KMS-11 (cell line): ENCODE measurements around the gene LAMB4.

Experiments
- H2AFZ ChIP-seq: fragments of 200-600 bp; sonication (generic); 2 replicates; pipeline ENCODE4 v1.6.1; 2016; ENCODE audit warnings: antibody characterized with exemption, mixed run types, low read depth
- H3K27ac ChIP-seq: fragments of 200-600 bp; sonication (generic); 2 replicates; pipeline ENCODE4 v1.6.1; 2016; ENCODE audit warnings: mild to moderate bottlenecking, mixed run types
- H3K27me3 ChIP-seq: fragments of 200-600 bp; sonication (generic); 2 replicates; pipeline ENCODE4 v1.6.1; 2017; ENCODE audit warnings: mild to moderate bottlenecking, low read depth, mixed run types, moderate library complexity; ENCODE audit not compliant: insufficient read depth
- H3K36me3 ChIP-seq: fragments of 200-600 bp; sonication (generic); 2 replicates; pipeline ENCODE4 v1.6.1; 2017; ENCODE audit warnings: mild to moderate bottlenecking, mixed run types; ENCODE audit not compliant: insufficient read depth
- H3K4me1 ChIP-seq: fragments of 200-600 bp; sonication (generic); 2 replicates; pipeline ENCODE4 v1.6.1; 2016; ENCODE audit warnings: mild to moderate bottlenecking, low read depth, mixed run types; ENCODE audit not compliant: poor library complexity, severe bottlenecking
- H3K4me2 ChIP-seq: fragments of 200-600 bp; sonication (generic); 2 replicates; pipeline ENCODE4 v1.7.0; 2016; ENCODE audit warnings: mild to moderate bottlenecking, mixed run types
- H3K4me3 ChIP-seq: fragments of 200-600 bp; sonication (generic); IDR thresholded peaks from 2 replicates; pipeline ENCODE4 v1.6.1; 2017; ENCODE audit warnings: low read depth, low read length, mixed read lengths; ENCODE audit not compliant: insufficient read depth
- H3K79me2 ChIP-seq: fragments of 200-600 bp; sonication (generic); 2 replicates; pipeline ENCODE4 v1.6.1; 2016; ENCODE audit warnings: low read depth, mixed run types; ENCODE audit not compliant: insufficient read depth
- H3K9ac ChIP-seq: fragments of 200-600 bp; sonication (generic); 2 replicates; pipeline ENCODE4 v1.6.1; 2016; ENCODE audit warnings: mild to moderate bottlenecking, mixed run types
- H4K20me1 ChIP-seq: fragments of 200-600 bp; sonication (generic); 2 replicates; pipeline ENCODE4 v1.6.1; 2016; ENCODE audit warnings: mild to moderate bottlenecking, mixed run types; ENCODE audit not compliant: insufficient read depth
- TF ChIP-seq, protein P1 (sequence below): fragments of 200-600 bp; sonication (generic); conservative IDR thresholded peaks from 2 replicates; pipeline ENCODE4 v1.6.1; 2017; ENCODE audit warnings: low read depth, mild to moderate bottlenecking, antibody characterized with exemption, low read length, moderate library complexity, mixed read lengths

The LAMB4 gene

DNA sequence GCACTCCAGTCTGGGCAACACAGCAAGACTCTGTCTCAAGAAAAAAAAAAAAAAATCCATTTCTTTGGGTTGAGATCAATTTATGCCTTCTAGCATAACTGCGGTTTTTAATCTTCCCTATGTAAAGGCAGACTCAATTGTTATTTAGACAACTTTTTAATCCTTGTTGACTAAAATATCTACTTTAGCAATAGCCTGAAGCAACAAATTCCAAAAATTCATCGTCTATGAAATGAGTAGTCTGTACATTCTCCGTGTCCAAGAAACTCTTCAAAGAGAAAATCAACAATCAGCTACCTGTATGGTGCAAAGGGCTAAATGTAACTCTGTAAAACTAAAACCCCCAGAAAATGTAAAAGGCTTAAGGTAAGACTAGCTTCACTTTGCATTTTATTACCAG lies 150.0 kb downstream of the LAMB4 start:
- H3K27me3 ChIP-seq, result no peaks in the 10 kb centered on the region
- no peak overlapping the region for H3K4me3 ChIP-seq
- no peaks in the 10 kb centered on the region for H4K20me1 ChIP-seq
- H3K9ac ChIP-seq, result no peak overlapping the region
- H3K27ac ChIP-seq, result no peak overlapping the region
- H3K4me1 ChIP-seq, result no peaks in the 10 kb centered on the region
- H3K36me3 ChIP-seq, result no peaks in the 10 kb centered on the region
- H3K79me2 ChIP-seq, result no peaks in the 10 kb centered on the region
- H3K4me2 ChIP-seq, result no peak overlapping the region
- no peak overlapping the region for H2AFZ ChIP-seq
- TF ChIP-seq, protein P1, sequence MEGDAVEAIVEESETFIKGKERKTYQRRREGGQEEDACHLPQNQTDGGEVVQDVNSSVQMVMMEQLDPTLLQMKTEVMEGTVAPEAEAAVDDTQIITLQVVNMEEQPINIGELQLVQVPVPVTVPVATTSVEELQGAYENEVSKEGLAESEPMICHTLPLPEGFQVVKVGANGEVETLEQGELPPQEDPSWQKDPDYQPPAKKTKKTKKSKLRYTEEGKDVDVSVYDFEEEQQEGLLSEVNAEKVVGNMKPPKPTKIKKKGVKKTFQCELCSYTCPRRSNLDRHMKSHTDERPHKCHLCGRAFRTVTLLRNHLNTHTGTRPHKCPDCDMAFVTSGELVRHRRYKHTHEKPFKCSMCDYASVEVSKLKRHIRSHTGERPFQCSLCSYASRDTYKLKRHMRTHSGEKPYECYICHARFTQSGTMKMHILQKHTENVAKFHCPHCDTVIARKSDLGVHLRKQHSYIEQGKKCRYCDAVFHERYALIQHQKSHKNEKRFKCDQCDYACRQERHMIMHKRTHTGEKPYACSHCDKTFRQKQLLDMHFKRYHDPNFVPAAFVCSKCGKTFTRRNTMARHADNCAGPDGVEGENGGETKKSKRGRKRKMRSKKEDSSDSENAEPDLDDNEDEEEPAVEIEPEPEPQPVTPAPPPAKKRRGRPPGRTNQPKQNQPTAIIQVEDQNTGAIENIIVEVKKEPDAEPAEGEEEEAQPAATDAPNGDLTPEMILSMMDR, result no peak

DNA sequence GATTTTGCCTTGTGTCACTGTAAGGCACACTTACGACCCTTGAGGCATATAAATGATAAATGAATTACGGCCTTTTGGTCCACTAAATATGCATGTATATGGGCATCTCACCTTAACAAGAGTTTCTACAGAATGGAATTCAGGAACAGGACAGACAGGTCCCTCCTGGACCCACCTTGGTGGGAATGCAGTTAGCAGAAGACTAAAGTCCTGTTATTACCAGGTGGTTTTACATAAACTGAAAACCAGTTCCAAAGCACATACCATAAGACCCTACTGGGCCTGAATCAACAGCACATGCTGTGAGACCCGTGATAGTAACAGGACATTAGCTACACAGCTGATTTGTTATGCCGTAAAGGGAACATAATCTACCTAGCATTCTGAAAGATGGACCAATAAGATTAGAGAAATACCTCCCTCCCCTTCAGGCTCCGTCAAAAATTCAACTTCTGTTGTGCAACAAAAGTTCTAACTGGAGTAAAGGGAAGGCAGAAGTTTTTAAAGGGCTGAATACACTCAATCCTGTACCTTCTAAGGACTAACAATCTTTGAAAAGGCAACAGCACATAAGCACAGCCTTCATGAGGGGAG lies 151.2 kb downstream of the LAMB4 start:
- Histone ChIP-seq H3K4me2 (no peak overlapping the region), H3K27ac (no peak overlapping the region), H2AFZ (no peak overlapping the region), H4K20me1 (no peaks in the 10 kb centered on the region), H3K36me3 (no peaks in the 10 kb centered on the region), H3K9ac (no peak overlapping the region), H3K79me2 (no peaks in the 10 kb centered on the region), H3K4me1 (no peaks in the 10 kb centered on the region), H3K4me3 (no peak overlapping the region), H3K27me3 (no peaks in the 10 kb centered on the region)
- TF ChIP-seq, protein P1, result no peak

DNA sequence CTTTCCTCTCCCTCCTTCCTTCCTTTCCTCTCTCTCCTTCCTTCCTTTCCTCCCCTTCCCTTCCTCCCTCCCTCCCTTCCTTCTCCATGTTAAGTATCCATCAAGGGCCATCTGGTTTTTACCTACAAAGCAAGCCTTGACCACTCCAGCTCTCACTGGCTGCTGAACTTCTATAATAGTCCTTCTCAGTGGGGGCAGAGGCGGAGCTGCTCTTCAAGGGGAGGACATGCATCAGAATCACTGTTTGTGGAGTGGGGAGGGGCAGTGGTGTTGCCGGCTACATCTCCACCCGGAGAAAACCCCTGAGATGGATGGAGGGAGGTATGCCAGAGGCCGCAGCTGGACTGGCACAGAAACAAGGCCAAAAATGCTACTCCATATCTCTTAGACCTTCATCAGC lies 153.1 kb downstream of the LAMB4 start:
- no peaks in the 10 kb centered on the region for H3K36me3 ChIP-seq
- H3K27me3 ChIP-seq, result no peaks in the 10 kb centered on the region
- no peaks in the 10 kb centered on the region for H3K4me1 ChIP-seq
- H3K4me2 ChIP-seq, result no peak overlapping the region
- no peaks in the 10 kb centered on the region for H4K20me1 ChIP-seq
- H3K79me2 ChIP-seq, result no peaks in the 10 kb centered on the region
- H2AFZ ChIP-seq, result no peak overlapping the region
- no peak overlapping the region for H3K9ac ChIP-seq
- H3K27ac ChIP-seq, result no peak overlapping the region
- no peak overlapping the region for H3K4me3 ChIP-seq
- TF ChIP-seq, protein P1, result no peak

DNA sequence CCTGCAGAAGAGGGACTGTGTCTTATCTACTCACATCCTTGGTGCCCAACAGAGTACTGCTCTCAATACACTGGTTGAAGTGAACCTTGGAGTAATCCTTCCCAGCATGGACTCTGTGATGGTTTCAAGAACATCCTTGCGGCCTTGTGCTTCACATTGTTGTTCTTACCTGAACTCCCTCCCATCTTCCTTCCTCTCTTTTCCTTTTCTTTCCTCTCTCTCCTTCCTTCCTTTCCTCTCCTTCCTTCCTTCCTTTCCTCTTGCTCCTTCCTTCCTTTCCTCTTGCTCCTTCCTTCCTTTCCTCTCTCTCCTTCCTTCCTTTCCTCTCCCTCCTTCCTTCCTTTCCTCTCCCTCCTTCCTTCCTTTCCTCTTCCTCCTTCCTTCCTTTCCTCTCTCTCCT lies 153.5 kb downstream of the LAMB4 start:
- Histone ChIP-seq H3K4me1 (no peaks in the 10 kb centered on the region), H4K20me1 (no peaks in the 10 kb centered on the region), H2AFZ (no peak overlapping the region), H3K9ac (no peak overlapping the region), H3K27me3 (no peaks in the 10 kb centered on the region), H3K27ac (no peak overlapping the region), H3K4me2 (no peak overlapping the region), H3K79me2 (no peaks in the 10 kb centered on the region), H3K36me3 (no peaks in the 10 kb centered on the region), H3K4me3 (no peak overlapping the region)
- TF ChIP-seq, protein P1, result no peak
